Astrocyte (in vitro differentiated cells and primary cell): ENCODE results near the gene NRP1.

ENCODE experiments used
- CTCF ChIP-seq: IDR thresholded peaks from 2 replicates; pipeline ENCODE4 v1.5.1; 2011; ENCODE audit warnings: low read depth, mild to moderate bottlenecking, inconsistent platforms, low read length, moderate library complexity; ENCODE audit not compliant: insufficient read depth
- EZH2 ChIP-seq: IDR thresholded peaks from 2 replicates; pipeline ENCODE4 v1.6.1; 2012; ENCODE audit warnings: mild to moderate bottlenecking, low read length, inconsistent platforms; ENCODE audit not compliant: insufficient read depth

- TF ChIP-seq CTCF = no peak
- TF ChIP-seq EZH2 = no peak
These were observed 18.1 kb upstream of the NRP1 start for GRCh38 chr10:33352615-33353014.
